GM21526 (cell line): ENCODE results near the gene ZBED4.

ENCODE experiments used
- ATAC-seq: cut with Tn5 transposase; IDR thresholded peaks from one replicate; pipeline ENCODE4 v1.9.1; 2021; ENCODE audit warnings: moderate library complexity; ENCODE audit not compliant: unreplicated experiment, low FRiP score

Gene ZBED4

GRCh38 chr22:49934160-49934890, 80.7 kb downstream of the ZBED4 start:
- no peak for ATAC-seq

GRCh38 chr22:49934891-49935557, 81.4 kb downstream of the ZBED4 start:
- ATAC-seq: no peak

DNA sequence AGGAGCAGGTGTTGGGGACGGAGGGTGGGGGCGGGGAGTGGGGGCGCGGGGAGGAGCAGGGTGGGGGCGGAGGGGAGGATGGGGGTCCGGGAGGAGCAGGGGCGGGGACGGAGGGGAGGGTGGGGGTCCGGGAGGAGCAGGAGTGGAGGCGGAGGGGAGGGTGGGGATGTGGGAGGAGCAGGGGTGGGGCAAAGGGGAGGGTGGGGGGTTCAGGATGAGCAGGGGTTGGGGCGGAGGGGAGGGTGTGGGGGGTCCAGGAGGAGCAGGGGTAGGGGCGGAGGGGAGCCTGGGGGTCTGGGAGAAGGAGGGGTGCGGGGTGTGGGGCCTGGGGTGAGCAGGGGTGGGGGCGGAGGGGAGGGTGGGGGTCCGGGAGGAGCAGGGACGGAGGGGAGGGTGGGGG, 81.9 kb downstream of the ZBED4 start:
- no peak for ATAC-seq

GRCh38 chr22:49936018-49936972, 82.7 kb downstream of the ZBED4 start:
- ATAC-seq: peak; percentile 50

DNA sequence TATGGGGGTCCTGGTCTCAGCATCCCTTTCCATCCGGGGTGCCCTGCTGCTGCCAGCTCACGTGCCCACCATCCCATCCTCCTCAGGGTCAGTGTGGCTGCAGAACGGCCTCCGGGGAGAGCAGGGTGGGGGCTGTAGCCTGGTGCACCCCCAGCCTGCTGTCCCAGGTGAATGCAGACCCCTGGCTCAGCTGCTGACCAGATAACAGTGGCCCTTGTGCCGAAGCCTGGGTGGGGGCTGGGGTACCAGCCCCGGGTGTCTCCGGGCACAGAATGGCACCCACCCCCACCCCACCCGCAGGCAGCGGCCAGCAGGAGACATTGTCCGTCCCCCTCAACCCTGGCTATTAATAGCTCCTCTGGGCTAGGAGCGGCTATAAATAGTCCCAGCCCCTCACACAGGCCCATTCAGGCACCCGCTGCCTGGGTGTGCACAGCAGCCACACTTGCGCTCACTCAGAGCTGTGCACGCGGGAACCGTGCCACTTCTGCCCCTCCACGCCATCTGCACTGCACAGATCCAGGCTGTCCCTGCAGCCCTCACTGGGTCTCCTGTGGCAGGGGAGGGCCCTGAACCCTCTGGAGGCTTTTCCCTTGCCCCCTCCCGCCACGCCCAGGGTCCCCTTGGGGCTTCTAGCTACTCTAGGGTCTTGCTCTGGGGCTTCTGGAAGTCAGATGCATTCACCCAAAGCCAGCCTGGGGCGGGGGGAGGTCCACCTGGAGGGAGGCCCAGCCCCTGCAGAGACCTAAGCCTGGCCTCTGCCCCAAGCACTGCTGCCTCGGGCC, 83.5 kb downstream of the ZBED4 start:
- no peak for ATAC-seq

DNA sequence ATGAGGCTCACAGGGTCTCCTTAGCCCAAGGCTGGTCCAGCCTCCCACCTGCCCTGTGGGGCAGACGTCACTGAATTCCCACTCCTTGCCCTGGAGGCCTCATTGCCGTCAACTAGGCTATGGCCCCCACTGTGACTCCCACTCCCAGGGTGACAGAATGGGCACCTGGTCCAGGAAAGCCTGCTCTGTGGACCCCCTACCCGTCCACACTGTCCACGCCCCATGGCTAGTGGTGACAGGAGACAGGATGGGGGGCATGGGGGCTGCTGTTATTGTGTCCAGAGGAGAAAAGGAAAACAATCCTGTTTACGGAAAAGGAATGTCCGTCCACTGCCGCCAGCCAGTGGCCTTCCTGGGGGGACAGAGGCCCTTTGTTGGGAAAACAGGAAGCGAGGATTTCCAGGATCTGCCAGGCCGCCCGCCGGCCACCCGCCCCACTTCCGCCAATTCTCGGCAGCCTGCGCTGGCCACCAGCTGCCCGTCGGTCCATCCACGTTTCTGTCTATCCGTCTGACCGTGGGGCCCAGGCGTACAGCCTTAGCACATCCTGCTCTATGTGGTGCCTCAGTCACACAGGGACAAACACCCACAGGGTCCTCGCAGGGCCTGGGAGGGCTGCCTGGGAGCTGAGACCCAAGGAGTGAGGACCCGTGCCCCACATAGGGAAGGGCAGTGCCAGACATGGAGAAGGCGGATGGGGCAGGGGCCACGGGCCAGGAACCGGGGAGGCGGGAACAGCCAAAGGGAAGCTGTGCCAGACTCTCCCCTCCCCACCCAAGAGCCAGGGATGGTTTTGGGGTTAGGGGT, 84.3 kb downstream of the ZBED4 start:
- ATAC-seq: no peak

DNA sequence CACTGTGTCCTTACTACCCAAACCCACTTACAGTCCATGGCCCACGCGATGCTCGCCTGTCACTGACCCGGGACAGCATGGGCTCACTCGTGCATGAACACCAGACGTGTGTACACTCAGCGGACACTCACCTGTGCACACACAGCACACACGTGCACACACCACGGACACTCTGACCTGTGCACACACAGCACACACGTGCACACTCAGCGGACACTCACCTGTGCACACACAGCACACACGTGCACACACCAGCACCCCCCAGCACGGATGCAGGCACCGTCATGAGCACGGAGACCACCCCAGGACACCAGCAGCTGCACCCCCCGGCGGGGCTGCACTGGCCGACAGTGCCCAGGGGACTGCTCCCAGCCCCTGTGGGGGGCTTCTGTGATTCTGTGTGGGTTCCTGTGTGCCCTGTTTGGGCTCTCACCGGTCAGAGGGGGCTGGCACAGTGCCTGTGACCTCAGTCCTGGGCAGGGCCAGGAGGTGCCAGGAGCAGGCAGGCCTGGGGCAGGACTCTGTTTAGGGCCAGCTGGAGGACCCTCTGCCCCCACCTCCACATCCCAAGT, 85.0 kb downstream of the ZBED4 start:
- ATAC-seq: no peak
